ENCODE measurements around the gene TSPAN8.
"Not testable (repeated sequence)": the region's sequence is repeated elsewhere in the genome, so short reads cannot be mapped to it uniquely, and the experiment has no call there.

The TSPAN8 gene

DNA sequence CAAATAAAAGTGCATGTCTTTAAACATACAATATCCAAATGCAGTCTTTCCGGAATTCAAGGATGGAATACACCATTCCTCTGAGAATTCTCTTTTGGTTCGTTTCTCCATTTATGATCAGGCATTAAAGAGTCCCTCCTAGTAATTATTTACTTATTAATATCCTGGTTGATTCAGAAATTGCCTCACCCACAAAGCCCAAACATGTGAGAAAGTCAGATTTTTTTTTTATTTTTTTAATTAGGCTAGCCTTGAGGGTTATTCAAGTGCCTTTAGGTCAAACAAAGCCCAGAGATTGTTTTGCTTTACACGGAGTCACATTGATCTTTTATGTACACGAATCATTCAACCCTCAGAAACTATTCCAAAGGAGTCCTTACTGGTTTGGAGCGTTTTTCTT lies 6.4 kb upstream of the TSPAN8 start:
- no peak for DNase-seq (ENCODE audit: low spot score)

GRCh38 chr12:71162832-71163763 lies 5.3 kb upstream of the TSPAN8 start:
- DNase-seq (ENCODE audit: low spot score) = no peak

DNA sequence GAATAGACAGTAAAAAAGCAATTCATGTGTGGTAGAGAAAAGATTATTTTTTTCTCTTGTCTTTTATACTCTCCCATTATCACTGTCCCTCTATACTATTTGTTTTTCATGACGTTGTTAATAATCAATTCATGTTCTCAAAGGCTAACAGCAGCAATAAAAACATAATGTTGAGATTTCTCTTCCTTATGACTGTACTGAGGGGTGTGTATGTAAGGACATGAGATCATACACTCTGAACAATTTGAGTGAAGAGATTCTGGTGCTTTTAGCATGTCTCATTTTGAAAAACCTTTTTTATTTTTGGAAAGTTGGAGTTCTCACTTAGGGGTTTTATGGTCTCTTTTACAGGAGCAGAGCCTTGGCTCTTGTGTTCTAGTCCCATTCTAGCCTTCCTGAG lies 3.8 kb upstream of the TSPAN8 start:
- DNase-seq (ENCODE audit: low spot score) = no peak

DNA sequence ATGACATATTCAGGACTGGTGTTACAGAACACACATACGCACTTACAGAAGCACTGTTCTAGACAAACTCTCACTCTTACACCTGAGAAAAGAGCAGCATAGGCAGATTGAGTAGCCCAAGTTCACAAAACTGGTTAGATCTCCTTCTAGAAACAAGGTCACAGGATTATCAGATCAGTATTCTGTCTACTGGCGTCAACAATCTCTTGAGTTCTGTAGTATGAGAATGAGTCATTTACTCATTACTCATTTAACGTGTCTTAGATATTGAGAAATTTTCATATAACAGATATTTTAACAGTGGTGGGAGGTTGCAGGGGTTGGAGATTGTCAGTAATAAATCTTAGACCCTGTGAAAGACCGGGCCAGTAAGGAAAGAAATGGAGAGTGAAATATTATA lies 2.8 kb upstream of the TSPAN8 start:
- DNase-seq (ENCODE audit: low spot score) = no peak

- no peak for DNase-seq (ENCODE audit: low spot score)
Measured at GRCh38 chr12:71159878-71160277, 2.1 kb upstream of the TSPAN8 start.

GRCh38 chr12:71159264-71159663 lies 1.5 kb upstream of the TSPAN8 start:
- DNase-seq (ENCODE audit: low spot score) = no peak

- DNase-seq (ENCODE audit: low spot score) = no peak
Measured at GRCh38 chr12:71158361-71158882, 623 bp upstream of the TSPAN8 start.

DNA sequence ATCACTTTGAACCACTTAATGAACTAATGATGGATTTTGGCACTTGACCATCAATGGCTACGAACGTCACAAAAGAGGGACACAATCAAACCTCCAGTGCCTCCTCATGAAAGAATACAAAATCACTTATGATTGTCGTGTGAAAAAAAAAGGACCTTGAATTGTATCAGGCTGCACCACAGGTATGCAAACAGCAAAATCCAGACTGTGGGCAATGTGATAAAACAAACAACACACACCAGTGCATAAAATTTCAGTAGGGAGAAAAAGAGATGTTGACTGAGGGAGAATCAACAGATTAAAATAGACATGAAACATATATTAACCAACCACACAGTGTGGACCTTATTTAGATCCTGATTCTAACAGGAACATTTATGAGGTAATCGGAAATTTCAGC lies 2.6 kb downstream of the TSPAN8 start:
- DNase-seq (ENCODE audit: low spot score) = no peak

DNA sequence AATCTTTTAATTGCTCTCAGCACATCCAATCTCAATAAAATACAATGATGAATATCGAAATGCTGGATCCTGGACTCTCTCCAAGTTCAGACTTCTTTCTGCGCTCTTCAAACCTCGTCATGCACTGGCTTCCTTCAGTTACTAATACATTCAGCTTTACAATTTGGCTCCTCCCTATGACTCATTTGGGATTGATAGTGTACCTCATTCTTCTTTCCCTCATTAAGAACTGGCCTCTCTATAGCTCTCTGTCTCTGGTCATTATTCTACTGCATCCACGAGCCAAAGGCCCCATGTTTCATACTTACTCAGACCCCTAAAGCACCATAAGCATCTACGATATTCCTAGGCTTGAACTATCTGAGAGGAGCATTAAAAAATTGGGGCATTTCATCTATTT lies 4.9 kb downstream of the TSPAN8 start:
- DNase-seq (ENCODE audit: low spot score) = no peak

DNA sequence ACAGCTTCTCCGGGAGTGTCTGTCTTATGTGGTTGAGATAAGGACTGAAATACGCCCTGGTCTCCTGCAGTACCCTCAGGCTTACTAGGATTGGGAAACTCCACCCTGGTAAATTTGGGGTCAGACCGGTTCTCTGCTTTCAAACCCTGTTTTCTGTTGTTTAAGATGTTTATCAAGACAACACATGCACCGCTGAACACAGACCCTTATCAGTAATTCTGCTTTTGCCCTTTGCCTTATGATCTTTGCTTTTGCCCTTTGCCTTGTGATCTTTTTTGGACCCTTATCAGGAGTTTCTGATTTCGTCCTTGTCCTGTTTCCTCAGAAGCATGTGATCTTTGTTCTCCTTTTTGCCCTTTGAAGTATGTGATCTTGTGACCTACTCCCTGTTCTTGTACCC lies 7.8 kb downstream of the TSPAN8 start:
- DNase-seq (ENCODE audit: low spot score) = not testable (repeated sequence)

DNA sequence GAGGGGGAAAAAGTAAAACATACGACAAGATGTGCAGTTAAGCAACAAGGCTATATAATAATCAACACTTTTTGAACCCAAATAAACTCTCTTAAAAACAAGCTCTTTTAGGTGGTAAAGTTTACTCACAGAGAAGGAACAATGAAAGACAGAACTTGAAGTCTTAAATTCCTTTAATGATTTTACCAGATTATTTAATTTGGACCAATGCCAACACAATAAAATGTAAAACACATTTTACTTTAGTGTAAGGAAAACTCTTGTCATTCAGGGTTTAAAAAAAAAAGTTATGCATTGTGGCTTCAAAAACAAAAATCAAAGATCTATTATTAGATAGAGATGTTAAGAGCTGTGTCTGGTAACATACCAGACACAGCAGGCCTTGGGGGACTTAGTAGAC lies 13.1 kb downstream of the TSPAN8 start:
- no peak for DNase-seq (ENCODE audit: low spot score)

- DNase-seq (ENCODE audit: low spot score) = no peak
Measured at GRCh38 chr12:71142956-71143355, 14.8 kb downstream of the TSPAN8 start.

- DNase-seq (ENCODE audit: low spot score) = no peak
Measured at GRCh38 chr12:71142016-71142415, 15.8 kb downstream of the TSPAN8 start.

GRCh38 chr12:71141378-71141926 lies 16.3 kb downstream of the TSPAN8 start:
- DNase-seq (ENCODE audit: low spot score) = no peak

DNA sequence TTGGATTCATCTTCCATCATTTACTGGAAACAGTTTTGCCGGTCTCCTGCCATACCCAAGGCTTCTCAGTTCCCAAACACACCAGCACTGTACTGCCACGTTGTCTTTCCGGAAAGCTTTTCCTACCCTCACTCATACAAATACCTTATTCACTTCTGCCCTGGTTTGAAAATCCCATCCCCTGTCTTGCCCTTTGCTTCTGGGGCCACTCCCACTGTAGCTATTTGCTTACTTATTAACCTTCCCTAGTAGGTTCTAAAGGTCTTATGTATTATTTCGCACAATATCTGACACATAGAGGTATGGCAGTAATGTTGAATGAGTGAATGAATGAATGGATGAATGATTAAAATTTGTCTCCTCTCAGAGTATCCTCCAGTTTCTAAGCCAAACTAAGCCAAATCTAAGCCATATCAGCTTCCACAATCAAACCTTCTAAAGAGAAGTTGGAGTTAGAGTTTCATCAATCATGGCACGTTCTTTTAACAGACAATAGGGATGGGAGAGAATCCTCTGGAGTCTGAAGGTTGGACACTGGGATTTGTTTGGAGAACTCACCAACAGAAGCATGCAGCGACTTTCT lies 18.6 kb downstream of the TSPAN8 start:
- no peak for DNase-seq (ENCODE audit: low spot score)

DNA sequence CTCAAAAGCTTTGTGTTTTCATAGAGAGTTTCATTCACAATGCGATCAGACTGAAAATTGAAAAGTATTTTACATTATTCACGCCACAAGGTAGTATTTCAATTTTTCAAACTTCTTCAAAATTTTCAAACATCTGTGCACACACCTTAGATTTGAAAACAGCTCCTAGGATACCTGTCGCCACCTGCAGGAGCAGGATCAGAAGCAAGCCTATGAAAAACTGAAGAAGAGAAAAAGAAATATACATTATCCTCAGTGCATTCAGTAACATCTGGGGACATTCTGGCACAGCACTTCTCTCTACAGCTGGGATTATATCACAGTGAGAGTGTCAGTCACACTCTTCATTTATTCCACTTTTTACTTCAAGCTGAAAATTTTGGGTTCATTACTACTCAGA lies 19.8 kb downstream of the TSPAN8 start:
- no peak for DNase-seq (ENCODE audit: low spot score)

- no peak for DNase-seq (ENCODE audit: low spot score)
Measured at GRCh38 chr12:71135812-71136176, 22.0 kb downstream of the TSPAN8 start.

DNA sequence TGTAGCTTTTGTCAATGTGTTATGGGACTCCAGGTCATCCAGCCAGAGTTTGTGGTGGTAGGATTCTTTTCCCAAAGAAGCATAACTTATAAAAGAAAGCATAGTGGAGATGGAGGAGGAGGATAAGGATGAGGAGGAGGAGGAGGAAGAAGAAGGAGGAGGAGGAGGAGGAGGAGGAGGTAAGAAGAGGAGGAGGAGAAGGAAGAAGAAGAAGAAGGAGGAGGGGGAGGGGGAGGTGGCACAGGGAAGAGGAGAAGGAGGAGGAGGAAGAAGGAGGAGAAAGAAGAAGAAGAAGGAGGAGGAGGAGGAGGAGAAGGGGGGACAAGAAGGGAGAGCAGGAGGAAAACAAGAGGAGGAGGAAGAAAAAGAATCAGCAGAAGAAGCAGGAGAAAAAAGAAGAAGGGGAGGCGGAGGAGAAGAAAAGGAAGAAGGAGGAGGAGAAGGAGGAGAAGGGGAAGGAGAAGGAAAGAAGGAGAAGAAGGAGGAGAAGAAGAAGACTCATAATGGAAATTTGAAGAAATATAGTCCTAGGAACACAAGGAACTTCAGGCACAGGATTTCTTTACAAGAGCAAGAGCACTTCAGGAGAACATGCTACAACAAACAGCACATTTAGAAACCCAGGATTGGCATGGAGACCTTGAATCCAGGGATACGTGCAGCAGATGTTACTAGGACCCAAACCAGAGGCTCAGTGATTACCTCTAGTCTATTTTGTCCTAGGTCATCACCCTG lies 22.6 kb downstream of the TSPAN8 start:
- DNase-seq (ENCODE audit: low spot score) = no peak

- no peak for DNase-seq (ENCODE audit: low spot score)
Measured at GRCh38 chr12:71134405-71134804, 23.4 kb downstream of the TSPAN8 start.

DNA sequence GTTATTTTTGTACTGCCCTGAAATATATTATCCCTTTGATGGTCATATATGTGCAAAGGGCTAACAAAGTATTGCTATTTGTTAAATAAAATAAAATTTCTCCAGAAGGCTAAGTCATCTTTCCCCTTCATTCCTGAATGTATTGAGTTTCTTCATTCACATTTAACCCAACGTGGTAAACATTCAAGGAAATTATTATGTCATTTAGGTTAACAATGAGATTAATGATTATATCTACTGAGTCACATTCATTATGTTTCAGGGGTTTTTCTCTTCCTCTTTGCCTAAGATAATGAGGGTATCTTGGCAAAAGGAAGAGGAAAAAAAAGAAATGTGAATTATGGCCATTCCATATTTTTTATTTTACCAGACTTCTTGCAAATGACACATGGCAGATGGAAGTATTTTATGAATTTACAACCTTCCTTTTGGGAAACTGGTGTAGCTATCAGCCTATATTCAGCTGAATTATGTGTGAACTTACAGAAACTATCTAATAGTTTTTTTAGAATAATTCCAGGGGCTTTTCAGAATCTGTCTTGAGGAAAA lies 27.2 kb downstream of the TSPAN8 start:
- no peak for DNase-seq (ENCODE audit: low spot score)

DNA sequence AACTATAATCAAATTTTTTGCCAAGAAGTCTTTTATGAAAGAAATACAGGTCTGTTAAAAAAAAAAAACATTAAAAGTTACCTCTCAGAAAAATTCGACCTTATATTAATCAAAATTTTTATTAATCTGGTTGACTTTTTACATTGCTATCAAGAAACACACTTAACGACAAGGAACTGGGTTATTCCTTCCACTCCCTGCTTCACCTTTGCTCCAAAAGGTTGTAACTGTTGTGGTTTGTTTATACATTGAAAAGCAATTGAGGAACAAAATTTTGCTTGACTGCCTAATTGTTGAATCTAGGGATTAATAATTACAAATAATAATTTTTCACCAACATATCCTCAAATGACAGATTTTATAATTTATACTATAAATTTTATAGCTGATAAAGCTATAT lies 28.4 kb downstream of the TSPAN8 start:
- DNase-seq (ENCODE audit: low spot score) = no peak

- DNase-seq (ENCODE audit: low spot score) = no peak
Measured at GRCh38 chr12:71128191-71128788, 29.5 kb downstream of the TSPAN8 start.

Measured in iPS-NIHi11 (cell line).